ENCODE measurements around the gene GNA12. TPM values are rescaled to one million over a fixed set of nuclear protein-coding genes. Genes with fewer than 3 reads are reported as not detected.

Gene GNA12
- polyA plus RNA-seq, 1 donor (not counting 4 experiments of a cell fraction or from before 2014, with no cell fraction given), result 35.5 TPM

GRCh38 chr7:2833083-2833910, 10.8 kb downstream of the GNA12 start:
- Histone ChIP-seq H3K27ac (ENCODE audit: control insufficient read depth, insufficient read depth, low read length) (no peak overlapping the region), H3K9me1 (ENCODE audit: control insufficient read depth, extremely low read depth, insufficient read depth, low read length) (peaks cover 2% of the 10 kb centered on the region), H3K36me3 (ENCODE audit: control insufficient read depth in 2 of 2, extremely low read depth in 1 of 2, insufficient read depth in 2 of 2, low read length in 2 of 2) (peaks cover 3 to 12% of the 10 kb centered on the region in 2 experiments), H3K4me2 (ENCODE audit: control insufficient read depth, extremely low read depth, insufficient read depth, low read depth, low read length) (no peak overlapping the region), H3K4me3 (ENCODE audit: control insufficient read depth in 2 of 3, extremely low read depth in 1 of 3, insufficient read depth in 2 of 3, low read depth in 1 of 3, low read length in 3 of 3) (no peak overlapping the region), H2AFZ (ENCODE audit: control insufficient read depth, low read length) (no peak overlapping the region), H3K9me3 (ENCODE audit: control insufficient read depth, low read depth, low read length) (no peaks in the 10 kb centered on the region), H4K20me1 (ENCODE audit: control insufficient read depth, extremely low read depth, insufficient read depth, low read length) (no peaks in the 10 kb centered on the region), H3K79me2 (ENCODE audit: control insufficient read depth, insufficient read depth, low read length) (peaks cover 81% of the 10 kb centered on the region), H3K4me1 (ENCODE audit: control insufficient read depth, extremely low read depth, insufficient read depth, low read length) (no peaks in the 10 kb centered on the region), H3K27me3 (ENCODE audit: control insufficient read depth, extremely low read depth, insufficient read depth, low read length) (no peaks in the 10 kb centered on the region), H3K9ac (ENCODE audit: control insufficient read depth, extremely low read depth, insufficient read depth, low read length) (no peak overlapping the region)
- DNase-seq (ENCODE audit: low read depth, low spot score), result no peak
- no peak for TF ChIP-seq CTCF (optimal IDR thresholded peaks at IDR 0.05 in 1 of 3, IDR thresholded peaks at IDR 0.05 in 1 of 3, conservative IDR thresholded peaks at IDR 0.05 in 1 of 3; ENCODE audit: extremely low read depth in 1 of 3, insufficient read depth in 2 of 3, low read length in 3 of 3)
- no peak for TF ChIP-seq EZH2 (IDR thresholded peaks at IDR 0.05; ENCODE audit: low read length)
- no peak for FAIRE-seq
- dilution Hi-C loops (cut with MboI; ENCODE audit: extremely low pct_ligation_motif_present, low sequenced_read_pairs), result no loop called here

DNA sequence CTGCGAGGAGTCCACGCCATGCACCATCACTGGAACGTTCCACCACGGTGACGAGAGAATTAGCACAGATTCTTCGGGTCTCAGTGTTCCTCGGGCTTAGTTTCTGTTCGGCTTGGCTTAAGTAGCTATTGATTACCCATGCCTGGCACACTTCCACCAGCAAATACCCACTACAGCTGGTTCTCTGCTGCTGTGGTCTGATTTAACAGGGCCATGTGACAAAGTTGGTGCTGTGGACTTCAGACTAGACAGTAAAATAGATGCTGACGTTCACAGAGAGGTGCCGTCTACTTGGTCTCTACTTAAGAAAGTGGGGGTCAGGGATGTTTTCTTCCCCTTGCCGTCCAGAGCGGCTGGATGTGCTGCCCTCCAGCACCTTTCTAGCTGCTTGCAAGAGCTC, 11.6 kb downstream of the GNA12 start:
- TF ChIP-seq EZH2 (IDR thresholded peaks at IDR 0.05; ENCODE audit: low read length) (no peak), CTCF (optimal IDR thresholded peaks at IDR 0.05 in 1 of 3, IDR thresholded peaks at IDR 0.05 in 1 of 3, conservative IDR thresholded peaks at IDR 0.05 in 1 of 3; ENCODE audit: extremely low read depth in 1 of 3, insufficient read depth in 2 of 3, low read length in 3 of 3) (no peak)
- dilution Hi-C loops (cut with MboI; ENCODE audit: extremely low pct_ligation_motif_present, low sequenced_read_pairs), result no loop called here
- Histone ChIP-seq H3K4me2 (ENCODE audit: control insufficient read depth, extremely low read depth, insufficient read depth, low read depth, low read length) (no peak overlapping the region), H3K9me1 (ENCODE audit: control insufficient read depth, extremely low read depth, insufficient read depth, low read length) (peaks cover 2% of the 10 kb centered on the region), H3K27ac (ENCODE audit: control insufficient read depth, insufficient read depth, low read length) (no peak overlapping the region), H3K9me3 (ENCODE audit: control insufficient read depth, low read depth, low read length) (no peaks in the 10 kb centered on the region), H3K36me3 (ENCODE audit: control insufficient read depth in 2 of 2, extremely low read depth in 1 of 2, insufficient read depth in 2 of 2, low read length in 2 of 2) (peaks cover 3 to 13% of the 10 kb centered on the region in 2 experiments), H3K27me3 (ENCODE audit: control insufficient read depth, extremely low read depth, insufficient read depth, low read length) (no peaks in the 10 kb centered on the region), H3K79me2 (ENCODE audit: control insufficient read depth, insufficient read depth, low read length) (peaks cover 78% of the 10 kb centered on the region), H3K4me1 (ENCODE audit: control insufficient read depth, extremely low read depth, insufficient read depth, low read length) (no peaks in the 10 kb centered on the region), H4K20me1 (ENCODE audit: control insufficient read depth, extremely low read depth, insufficient read depth, low read length) (no peaks in the 10 kb centered on the region), H3K9ac (ENCODE audit: control insufficient read depth, extremely low read depth, insufficient read depth, low read length) (no peak overlapping the region), H2AFZ (ENCODE audit: control insufficient read depth, low read length) (no peak overlapping the region), H3K4me3 (ENCODE audit: control insufficient read depth in 2 of 3, extremely low read depth in 1 of 3, insufficient read depth in 2 of 3, low read depth in 1 of 3, low read length in 3 of 3) (no peak overlapping the region)
- DNase-seq (ENCODE audit: low read depth, low spot score), result no peak
- no peak for FAIRE-seq

All from keratinocyte (primary cell).